ENCODE data around the gene PRKRA.

- TF ChIP-seq CTCF (IDR thresholded peaks at IDR 0.05; ENCODE audit: low read depth, low read length, poor library complexity, severe bottlenecking) (peak; percentile 70), EZH2phosphoT487 (IDR thresholded peaks at IDR 0.05; ENCODE audit: borderline replicate concordance, low read length) (no peak)
Measured at GRCh38 chr2:178397002-178397605, 53.9 kb downstream of the PRKRA start.
